ENCODE data around the gene TCFL5. TPM values are rescaled to one million over a fixed set of nuclear protein-coding genes. Genes with fewer than 3 reads are reported as not detected.

Gene TCFL5
- total RNA-seq, 1 donor from 2014 or later = 12.2 TPM

DNA sequence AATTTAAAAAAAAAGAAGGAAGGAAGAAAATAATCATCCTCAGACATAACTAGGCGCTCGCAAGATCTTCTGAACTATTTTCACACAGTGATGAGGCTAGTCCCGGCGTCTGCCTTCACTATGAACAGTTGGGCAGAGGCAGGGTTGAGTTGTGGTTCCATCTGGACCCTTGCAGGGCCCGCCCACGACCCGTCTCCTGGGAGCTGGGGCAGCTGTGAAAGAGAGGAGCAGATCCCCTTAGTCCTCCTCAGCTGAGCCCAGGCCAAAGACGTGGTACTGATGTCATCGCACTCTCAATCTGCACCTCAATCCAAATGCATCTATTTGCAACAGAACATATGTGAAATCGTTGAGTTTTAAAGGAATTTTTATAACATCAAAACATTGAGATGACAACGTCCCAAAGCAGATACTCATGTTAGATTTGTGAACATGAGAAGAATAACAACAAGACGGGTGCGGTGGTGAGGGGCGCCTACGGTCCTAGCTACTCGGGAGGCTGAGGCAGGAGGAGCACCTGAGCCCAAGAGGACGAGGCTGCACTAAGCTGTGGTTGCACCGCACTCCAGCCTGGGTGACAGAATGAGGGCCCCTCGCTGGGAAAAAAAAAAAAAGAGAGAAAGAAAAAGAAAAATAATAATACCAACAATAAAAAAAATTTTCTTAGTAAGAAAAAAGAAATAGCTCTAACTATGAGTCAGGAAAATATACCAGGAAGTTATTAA, 15.3 kb downstream of the TCFL5 start:
- H3K27me3 Mint-ChIP-seq (ENCODE audit: low read depth) = no peaks in the 10 kb centered on the region
- peaks cover 14% of the 10 kb centered on the region for H3K4me1 Mint-ChIP-seq
- DNase-seq (ENCODE audit: low spot score in 2 of 2, unreplicated experiment in 2 of 2) = no peak
- peak overlapping the region; percentile 76 for H3K27ac Mint-ChIP-seq
- no peaks in the 10 kb centered on the region for H3K9me3 Mint-ChIP-seq
- TF ChIP-seq, protein P1, sequence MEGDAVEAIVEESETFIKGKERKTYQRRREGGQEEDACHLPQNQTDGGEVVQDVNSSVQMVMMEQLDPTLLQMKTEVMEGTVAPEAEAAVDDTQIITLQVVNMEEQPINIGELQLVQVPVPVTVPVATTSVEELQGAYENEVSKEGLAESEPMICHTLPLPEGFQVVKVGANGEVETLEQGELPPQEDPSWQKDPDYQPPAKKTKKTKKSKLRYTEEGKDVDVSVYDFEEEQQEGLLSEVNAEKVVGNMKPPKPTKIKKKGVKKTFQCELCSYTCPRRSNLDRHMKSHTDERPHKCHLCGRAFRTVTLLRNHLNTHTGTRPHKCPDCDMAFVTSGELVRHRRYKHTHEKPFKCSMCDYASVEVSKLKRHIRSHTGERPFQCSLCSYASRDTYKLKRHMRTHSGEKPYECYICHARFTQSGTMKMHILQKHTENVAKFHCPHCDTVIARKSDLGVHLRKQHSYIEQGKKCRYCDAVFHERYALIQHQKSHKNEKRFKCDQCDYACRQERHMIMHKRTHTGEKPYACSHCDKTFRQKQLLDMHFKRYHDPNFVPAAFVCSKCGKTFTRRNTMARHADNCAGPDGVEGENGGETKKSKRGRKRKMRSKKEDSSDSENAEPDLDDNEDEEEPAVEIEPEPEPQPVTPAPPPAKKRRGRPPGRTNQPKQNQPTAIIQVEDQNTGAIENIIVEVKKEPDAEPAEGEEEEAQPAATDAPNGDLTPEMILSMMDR (IDR thresholded peaks at IDR 0.05; ENCODE audit: unreplicated experiment) = no peak
- H3K4me3 Mint-ChIP-seq = no peak overlapping the region
- H3K36me3 Mint-ChIP-seq = peaks cover 13% of the 10 kb centered on the region

DNA sequence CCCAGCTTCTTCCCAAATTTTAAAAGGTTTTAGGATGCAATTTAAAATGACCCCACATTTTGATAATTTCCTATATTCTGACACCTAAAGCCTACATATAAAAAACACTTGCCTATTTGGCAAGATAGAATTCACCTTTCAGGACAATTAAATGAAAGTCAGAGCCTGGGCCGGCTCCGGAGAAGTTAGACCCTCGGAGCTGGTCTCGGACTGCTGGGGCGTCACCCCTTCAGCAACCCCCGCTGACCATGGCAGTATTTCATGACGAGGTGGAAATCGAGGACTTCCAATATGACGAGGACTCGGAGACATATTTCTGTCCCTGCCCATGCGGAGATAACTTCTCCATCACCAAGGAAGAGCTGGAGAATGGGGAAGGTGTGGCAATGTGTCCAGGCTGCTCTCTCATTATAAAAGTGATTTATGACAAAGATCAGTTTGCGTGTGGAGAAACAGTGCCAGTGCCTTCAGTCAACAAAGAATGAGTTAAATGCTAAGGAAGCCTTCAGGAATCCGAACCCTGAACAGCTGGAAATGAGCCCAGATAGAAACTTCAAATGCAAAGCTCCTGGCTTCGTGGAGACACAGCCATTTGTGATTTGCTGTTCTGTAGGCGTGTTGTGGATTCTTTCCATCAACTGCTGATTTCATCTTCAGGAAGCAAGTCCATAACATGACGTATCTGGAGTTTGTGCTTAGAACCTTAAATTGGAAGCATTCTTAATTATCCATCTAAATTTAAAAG, 16.0 kb downstream of the TCFL5 start:
- no peak overlapping the region for H3K4me3 Mint-ChIP-seq
- no peak for DNase-seq (ENCODE audit: low spot score in 2 of 2, unreplicated experiment in 2 of 2)
- peaks cover 18% of the 10 kb centered on the region for H3K36me3 Mint-ChIP-seq
- no peaks in the 10 kb centered on the region for H3K27me3 Mint-ChIP-seq (ENCODE audit: low read depth)
- H3K4me1 Mint-ChIP-seq = peaks cover 14% of the 10 kb centered on the region
- no peaks in the 10 kb centered on the region for H3K9me3 Mint-ChIP-seq
- peak overlapping the region; percentile 76 for H3K27ac Mint-ChIP-seq
- TF ChIP-seq, protein P1 (IDR thresholded peaks at IDR 0.05; ENCODE audit: unreplicated experiment) = no peak

DNA sequence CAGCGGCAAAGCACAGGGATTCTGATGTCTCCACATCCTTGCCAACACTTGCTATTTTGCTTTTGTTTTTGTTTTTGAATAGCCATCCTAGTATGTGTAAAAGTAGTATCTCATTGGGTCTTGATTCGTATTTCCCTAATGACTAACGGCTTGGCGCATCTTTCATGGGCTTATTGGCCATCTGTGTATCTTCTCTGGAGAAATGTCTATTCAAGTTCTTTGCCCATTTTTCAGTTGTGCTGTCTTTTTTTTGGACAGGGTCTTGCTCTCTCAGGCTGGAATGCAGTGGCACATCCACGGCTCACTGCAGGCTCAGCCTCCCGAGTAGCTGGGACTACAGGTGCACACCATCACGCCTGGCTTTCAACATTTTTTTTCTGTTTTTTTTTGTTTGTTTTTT, 17.4 kb downstream of the TCFL5 start:
- Mint-ChIP-seq H3K27me3 (ENCODE audit: low read depth) (no peaks in the 10 kb centered on the region), H3K9me3 (no peaks in the 10 kb centered on the region), H3K4me3 (no peak overlapping the region), H3K27ac (no peak overlapping the region), H3K4me1 (peaks cover 14% of the 10 kb centered on the region), H3K36me3 (peaks cover 21% of the 10 kb centered on the region)
- no peak for DNase-seq (ENCODE audit: low spot score in 2 of 2, unreplicated experiment in 2 of 2)
- TF ChIP-seq, protein P1 (IDR thresholded peaks at IDR 0.05; ENCODE audit: unreplicated experiment) = no peak

DNA sequence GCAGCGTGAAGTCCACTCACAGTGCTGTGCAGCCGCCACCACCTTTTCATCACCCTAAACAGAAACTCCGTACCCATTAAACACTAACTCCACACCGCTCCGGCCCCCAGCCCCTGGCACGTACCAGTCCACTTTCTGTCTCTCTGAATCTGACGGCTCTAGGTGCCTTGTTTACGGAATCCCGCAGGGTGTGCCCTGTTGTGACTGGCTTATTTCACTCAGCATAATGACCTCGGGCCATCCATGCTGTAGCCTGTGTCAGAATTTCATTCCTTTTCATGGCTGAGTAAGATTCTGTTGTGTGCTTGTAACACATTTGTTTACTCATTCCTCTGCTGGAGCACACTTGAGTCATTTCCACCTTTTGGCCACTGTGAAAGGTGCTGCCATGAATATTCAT, 18.0 kb downstream of the TCFL5 start:
- DNase-seq (ENCODE audit: low spot score in 2 of 2, unreplicated experiment in 2 of 2) = no peak
- Mint-ChIP-seq H3K4me3 (no peak overlapping the region), H3K9me3 (no peaks in the 10 kb centered on the region), H3K36me3 (peaks cover 23% of the 10 kb centered on the region), H3K27ac (no peak overlapping the region), H3K27me3 (ENCODE audit: low read depth) (no peaks in the 10 kb centered on the region), H3K4me1 (peaks cover 14% of the 10 kb centered on the region)
- TF ChIP-seq, protein P1 (IDR thresholded peaks at IDR 0.05; ENCODE audit: unreplicated experiment) = no peak

DNA sequence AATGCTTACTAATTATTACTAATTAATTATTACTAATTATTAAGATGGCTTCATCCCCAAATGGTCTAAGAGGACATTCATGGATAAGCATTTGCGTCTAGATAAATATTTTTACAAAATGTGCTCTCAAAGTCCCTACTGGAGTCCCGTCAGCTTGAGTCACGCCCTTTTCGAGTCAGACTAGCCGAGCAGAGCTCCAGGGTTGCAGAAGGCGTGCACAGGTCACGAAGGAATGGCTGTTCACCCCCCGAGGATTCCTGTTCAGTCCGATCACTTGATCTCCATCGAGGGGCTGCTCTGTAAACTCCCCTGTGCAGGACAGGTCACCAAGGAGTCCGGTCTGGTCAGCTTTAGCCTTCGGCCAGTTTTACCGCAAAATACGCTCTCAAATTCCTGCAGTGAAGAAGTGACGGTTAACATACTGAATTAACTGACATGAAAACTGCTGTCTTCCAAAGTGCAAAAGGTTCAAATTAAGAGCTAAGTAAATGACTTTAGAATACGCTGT, 19.9 kb downstream of the TCFL5 start:
- peaks cover 11% of the 10 kb centered on the region for H3K4me1 Mint-ChIP-seq
- H3K36me3 Mint-ChIP-seq = peaks cover 30% of the 10 kb centered on the region
- no peak overlapping the region for H3K27ac Mint-ChIP-seq
- no peaks in the 10 kb centered on the region for H3K9me3 Mint-ChIP-seq
- no peaks in the 10 kb centered on the region for H3K27me3 Mint-ChIP-seq (ENCODE audit: low read depth)
- H3K4me3 Mint-ChIP-seq = no peak overlapping the region
- DNase-seq (ENCODE audit: low spot score in 2 of 2, unreplicated experiment in 2 of 2) = no peak
- TF ChIP-seq, protein P1 (IDR thresholded peaks at IDR 0.05; ENCODE audit: unreplicated experiment) = no peak

Data from mesothelial cell of epicardium (in vitro differentiated cells).